Head of caudate nucleus (tissue), 42 donors: ENCODE data around the gene CYP2W1.
"Not testable (repeated sequence)": the region's sequence is repeated elsewhere in the genome, so short reads cannot be mapped to it uniquely, and the experiment has no call there.

Source experiments
- DNase-seq, 42 donors: peaks; one replicate each; pipeline versions ENCODE4 v3.0.0 to v3.0.0-alpha.2; 2020 to 2021; ENCODE audit warnings: mixed read lengths in 7 of 42
- intact Hi-C: fragments of 100-400 bp; cut with DNase I; formaldehyde crosslinking; loops from one replicate; pipeline ENCODE4 v1.15.0; 2022

Gene CYP2W1, protein sequence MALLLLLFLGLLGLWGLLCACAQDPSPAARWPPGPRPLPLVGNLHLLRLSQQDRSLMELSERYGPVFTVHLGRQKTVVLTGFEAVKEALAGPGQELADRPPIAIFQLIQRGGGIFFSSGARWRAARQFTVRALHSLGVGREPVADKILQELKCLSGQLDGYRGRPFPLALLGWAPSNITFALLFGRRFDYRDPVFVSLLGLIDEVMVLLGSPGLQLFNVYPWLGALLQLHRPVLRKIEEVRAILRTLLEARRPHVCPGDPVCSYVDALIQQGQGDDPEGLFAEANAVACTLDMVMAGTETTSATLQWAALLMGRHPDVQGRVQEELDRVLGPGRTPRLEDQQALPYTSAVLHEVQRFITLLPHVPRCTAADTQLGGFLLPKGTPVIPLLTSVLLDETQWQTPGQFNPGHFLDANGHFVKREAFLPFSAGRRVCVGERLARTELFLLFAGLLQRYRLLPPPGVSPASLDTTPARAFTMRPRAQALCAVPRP

DNA sequence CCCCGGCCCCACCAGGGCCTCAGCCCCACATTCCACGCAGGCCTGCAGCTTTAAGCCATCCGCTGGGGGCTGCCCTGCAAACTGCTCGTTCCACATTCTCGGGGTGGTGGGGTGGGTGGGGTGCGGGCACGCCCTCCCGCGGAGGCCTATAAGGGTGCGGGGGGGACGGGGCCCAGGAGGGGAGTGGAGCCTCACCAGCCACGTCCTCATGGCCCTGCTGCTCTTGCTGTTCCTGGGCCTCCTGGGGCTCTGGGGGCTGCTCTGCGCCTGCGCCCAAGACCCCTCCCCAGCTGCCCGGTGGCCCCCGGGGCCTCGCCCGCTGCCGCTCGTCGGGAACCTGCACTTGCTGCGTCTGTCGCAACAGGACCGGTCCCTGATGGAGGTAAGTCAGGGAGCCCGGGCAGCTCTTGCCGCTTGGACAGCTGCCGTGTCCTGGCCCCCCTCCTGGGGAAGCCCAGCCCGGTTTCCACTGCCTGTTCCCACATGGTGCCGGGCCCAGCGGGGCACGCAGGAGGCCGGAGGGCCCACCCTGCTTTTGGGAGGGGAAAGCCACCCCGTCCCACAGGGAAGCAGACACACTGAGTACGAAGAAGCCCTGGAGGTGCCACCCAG is at the start of gene CYP2W1:
CYP2W1 (plus strand) TSS at position 178 of the 612 bp plus-strand sequence; CDS start at position 209, 31 bp downstream.
- DNase-seq, result no peak
- intact Hi-C loops, result no loop called here

DNA sequence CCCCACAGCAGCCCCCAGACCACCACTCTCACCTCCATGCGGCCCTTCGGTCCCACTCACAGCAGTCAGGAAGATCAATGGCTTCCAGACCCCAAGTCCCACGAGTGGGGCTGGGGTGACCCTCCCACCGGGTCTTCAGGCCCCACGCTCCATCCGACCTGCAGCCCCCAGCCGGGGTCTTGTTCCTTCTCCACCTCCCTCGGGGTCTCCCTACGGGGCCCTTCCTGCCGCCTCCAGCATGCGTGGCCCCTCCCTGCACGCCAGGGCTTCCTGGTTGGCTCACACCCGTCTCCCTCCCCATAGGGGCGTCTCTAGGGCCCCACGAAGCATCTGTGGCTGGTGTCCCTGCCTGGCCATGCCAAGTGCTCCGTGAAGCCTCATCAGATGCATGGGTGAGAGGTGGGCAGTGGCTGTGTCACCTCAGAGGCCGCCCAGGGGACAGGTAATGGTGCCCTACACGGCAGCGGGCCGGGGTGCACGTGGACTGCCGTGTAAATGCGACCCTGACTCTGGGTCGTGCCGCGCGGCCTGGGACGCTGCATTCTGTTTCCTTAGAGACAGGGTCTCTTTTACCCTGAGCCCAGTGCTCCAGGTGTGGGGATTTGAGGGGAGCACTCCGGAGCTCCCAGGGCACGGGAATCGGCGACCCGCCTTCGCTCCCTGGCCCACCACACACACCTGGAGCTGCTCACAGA is 48.4 kb upstream of the CYP2W1 start:
- peak in 1 of 42 donors; percentile 15 for DNase-seq
- intact Hi-C loops, result no loop called here

DNA sequence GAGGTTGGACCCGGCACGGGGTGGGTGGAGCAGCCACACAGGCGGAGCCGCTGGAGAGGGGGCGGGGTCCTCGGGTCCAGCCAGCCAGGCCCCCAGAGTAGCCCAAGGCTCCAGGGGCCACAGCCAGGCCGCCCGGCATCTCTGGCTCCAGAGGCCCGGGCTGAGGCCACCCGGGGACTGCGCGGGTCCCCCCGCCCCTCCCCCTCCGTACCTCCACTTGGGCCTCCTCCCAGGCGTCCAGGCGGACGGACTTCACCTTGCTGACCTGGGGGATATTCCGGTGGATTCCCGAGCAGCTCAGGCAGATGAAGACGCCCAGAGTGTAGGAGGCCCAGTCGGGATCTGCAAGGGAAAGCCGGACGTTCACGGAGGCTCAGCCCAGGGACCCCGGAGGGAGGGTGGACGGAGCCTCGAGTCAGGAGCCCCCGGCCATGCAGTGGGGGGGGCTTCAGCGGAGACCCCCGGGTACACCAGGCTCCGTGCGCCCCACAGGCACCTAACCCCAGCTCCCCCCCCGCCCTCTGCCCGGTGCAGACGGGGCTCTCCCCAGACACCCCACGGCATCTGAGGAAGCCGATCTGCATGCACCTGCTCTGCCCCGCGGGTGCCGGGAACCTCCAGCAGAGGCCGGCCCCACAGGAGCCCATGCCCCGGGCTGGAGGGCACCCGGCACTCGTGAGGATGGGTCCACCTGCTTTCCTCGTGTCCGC is 47.7 kb upstream of the CYP2W1 start:
- DNase-seq, result peak in 1 of 42 donors; percentile 15
- intact Hi-C loops, result no loop called here

DNA sequence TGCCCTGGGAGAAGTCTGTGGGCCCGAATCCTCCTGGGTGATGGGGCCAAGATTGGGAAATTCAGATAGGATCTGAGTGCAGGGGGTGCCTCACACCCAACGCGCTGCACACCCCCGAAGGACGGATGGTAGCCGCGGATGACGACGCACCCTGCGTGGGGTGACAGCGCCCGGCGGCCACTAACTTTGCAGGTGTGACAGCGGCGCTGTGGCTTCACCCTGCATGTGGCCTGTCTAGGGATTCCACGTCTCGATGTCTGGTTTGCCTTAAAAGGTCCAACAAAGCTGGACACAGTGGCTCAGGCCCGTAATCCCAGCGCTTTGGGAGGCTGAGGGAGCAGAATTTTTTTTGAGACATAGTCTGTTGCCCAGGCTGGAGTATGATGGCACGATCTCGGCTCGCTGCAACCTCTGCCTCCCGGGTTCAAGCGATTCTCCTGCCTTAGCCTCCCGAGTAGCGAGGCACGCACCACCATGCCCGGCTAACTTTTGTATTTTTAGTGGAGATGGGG is 47.1 kb upstream of the CYP2W1 start:
- intact Hi-C loops, result no loop called here
- no peak for DNase-seq

DNA sequence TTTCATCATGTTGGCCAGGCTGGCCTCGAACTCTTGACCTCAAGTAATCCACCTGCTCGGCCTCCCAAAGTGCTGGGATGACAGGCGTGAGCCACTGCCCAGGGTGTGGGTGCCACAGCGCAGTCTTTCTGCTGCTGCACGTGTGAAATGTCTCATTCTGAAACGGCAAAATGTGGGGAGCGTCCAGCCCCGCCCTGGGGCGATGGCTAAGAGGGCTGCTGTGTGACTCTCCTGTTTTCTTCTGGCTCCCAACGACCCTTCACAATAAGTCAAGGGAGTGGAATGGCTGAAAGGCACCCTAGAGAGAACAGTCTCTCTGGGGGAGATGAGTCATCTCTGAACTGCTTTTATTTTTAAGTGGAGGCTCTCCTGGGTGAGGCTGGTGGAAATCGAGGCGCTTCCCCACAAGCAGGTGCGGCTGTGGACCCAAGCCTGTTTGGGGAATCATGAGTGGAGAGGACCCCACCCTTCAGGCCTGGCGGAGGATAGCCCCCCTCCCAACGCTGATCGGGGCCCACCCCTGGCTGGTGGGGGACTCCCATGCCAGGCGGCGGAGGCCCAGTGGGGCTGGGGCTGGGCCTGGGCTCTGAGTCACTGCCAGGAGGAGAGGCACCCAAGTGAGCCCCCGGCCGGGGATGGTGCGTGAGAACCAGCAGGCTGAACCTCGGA is 46.5 kb upstream of the CYP2W1 start:
- DNase-seq, result peak in 1 of 42 donors; percentile 11
- intact Hi-C loops, result no loop called here

DNA sequence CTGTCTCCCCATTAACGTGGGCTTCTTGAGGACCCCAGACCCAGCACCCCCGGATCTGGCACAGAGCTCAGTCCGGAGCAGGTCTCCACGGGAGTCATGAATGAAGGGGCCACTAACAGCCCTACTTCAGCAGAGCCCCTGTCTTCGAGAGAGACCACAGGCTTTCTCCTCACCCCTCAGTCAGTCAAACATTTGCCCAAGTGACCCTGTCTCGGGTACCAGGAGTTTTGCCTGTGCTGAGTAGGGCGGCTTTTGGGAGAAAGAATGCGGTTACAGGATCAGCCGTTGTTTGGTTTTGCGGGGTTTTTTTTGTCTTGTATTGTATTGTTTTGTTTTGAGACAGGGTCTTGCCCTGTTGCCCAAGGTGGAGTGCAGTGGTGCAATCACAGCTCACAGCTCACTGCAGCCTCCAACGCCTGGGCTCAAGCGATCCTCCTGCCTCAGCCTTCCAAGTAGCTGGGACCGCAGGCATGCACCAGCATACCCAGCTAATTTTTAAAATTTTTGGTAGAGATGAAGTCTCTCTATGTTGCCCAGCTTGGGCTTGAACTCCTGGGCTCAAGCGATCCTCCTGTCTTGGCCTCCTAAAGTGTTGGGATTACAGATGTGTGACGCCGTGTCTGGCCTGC is 45.0 kb upstream of the CYP2W1 start:
- no peak for DNase-seq
- intact Hi-C loops, result no loop called here

DNA sequence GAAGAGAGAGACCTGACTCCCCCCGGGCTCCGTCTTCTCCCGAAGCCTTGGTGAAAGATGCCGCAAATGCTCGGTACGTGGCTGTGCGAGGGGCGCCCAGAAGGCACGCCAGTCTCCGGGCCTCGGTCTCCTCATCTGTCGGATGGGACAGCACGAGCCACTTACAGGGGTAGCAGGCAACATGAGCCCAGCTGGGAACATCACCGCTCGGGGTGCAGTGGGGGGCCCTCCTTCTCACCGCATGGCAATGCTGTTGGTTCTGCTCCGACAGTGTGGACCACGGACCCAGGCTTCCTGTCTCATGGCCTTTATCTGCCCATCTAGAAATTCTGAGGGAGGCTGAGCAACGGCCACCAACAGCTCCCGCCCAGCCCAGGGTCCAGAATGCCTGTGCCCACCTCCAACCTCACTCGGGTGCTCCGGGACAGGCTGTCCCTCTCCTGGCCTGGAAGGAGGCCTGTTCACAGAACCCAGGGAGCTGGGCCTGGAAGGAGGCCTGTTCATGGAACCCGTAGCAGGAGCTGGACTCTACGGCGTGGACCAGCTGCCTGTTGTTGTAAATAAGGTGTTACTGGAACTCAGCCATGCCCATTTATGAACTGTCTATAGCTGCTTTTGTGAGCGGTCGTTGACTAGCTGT is 44.3 kb upstream of the CYP2W1 start:
- DNase-seq, result no peak
- intact Hi-C loops, result no loop called here

DNA sequence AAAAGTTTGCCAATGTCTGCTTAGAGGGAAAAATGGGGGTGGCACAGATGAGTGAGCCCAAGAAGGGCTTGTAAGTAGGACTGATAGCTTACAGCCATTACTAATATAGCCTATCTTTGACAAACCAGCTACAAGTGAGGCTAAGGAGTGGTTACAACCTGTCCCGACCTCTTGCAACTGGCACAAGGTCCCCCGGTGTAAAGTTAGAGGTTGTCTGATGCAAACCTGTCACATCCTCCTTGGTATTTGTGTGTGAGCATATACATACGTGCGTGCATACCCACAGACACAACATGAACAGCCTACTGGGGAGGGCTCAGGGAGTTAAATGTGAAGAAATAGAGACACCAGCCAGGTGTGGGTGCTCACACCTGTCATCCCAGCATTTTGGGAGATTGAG is 43.1 kb upstream of the CYP2W1 start:
- no peak for DNase-seq
- intact Hi-C loops, result no loop called here

DNA sequence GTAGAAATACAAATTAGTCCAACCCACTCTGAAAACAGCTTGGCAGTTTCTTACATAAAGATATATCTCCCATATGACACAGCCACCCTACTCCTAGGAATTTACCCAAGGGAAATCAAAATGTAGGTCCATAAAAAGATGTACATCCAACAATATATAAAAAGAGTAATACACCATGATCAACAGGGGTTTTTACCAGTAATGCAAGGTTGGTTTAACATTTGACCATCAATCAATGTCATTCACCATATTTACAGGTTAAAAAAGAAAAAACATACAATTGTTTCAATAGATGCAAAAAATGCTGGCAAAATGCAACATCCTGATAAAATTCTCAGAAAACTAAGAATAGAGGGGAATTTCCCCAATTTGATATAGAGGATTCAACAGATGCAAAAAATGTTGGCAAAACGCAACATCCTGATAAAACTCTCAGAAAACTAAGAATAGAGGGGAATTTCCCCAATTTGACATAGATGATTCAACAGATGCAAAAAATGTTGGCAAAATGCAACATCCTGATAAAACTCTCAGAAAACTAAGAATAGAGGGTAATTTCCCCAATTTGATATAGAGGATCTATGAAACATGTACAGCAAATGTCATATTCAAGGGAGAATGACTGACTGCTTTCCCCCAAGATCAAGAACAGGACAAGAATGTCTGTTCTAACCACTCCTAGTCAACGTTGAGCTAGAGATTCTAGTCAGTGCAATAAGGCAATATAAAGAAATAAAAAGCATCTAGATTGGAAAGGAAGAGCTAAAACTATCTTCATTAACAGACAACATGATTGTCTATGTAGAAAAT is 42.2 kb upstream of the CYP2W1 start:
- DNase-seq, result no peak
- intact Hi-C loops, result no loop called here

DNA sequence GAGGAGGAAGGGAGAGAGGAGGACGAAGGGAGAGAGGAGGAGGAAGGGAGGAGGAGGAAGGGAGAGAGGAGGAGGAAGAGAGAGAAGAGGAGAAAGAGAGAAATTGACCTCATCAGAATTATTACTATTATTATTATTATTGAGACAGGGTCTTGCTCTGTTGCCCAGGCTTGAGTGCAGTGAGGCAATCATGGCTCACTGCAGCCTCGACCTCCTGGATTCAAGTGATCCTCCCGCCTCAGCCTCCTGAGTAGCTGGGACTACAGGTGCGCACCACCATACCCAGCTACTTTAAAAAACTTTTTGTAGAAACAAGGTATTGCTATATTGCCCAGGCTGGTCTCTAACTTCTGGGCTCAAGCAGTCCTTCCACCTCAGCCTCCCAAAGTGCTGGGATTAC is 39.2 kb upstream of the CYP2W1 start:
- DNase-seq, intact Hi-C loops: not testable (repeated sequence)

DNA sequence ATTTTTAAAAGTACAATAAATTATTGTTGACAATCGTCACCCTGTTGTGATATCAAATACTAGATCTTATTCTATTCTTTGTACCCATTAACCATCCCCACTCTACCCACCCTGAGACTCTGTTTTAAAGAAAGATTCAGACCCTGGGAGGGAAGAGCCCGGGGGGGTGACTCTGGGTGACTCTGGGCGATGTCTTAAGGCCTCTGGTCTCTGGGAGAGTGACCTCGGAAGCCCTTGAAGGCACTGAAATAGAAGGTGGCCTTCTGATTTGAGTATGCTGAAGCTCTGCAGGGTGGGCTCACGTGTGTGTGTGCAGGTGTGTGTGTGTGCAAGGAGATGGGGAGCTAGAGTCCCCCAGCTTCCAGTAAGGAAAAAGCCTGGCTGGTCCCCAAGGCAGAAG is 38.2 kb upstream of the CYP2W1 start:
- intact Hi-C loops, result no loop called here
- DNase-seq, result no peak

DNA sequence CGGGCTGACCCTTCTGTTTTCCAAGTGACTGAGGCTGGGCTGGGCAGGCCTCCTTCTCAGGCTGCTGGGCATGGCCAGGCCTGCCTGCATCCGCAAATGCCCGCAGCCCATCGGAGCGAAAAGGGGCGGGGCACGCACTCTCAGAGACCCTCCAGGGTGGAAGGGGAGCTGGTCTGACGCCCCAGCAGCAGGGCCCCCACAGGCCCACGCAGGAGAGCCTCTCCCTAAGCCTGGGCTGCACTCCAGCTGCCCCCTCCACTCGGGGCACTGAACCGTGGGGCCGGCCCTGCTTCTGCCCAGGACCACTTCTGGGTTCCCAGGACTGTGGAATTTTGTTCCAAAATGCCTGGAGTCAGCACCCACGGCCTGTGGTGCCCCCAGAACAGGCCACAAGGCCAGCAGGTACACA is 37.8 kb upstream of the CYP2W1 start:
- no peak for DNase-seq
- intact Hi-C loops, result no loop called here

DNA sequence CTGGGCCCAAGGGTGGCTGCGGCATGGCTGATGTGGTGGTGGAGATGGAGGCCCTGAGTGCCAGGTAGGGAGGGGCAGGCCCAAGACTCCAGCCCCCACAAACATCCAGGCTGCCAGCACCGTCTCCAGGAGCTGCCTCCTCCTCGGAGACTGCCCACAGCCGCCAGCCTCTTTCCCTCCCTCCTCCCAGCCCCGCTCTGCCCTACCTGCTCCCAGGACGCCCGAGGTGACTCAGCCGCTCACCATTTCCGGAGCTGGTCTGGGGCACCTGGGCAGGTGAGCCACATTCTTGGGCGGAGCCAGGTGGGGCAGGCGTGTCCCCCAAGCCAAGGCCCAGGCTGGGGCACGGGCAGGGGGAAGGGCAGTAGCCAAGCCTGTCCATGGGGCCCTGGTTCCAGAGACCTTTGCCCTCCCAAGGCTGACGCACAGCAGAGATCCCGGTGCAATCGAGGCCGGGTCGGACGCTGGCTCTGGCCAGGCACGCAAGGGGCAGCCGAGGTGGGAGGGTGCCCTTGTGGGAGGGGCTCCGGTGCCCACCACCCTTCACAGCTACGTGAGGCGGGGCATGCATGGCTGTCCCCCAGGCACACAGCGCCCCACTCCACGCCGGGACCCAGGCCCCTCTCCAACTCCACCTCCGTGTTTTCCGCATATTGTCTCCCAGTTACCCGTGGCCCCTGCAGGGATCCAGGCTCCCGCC is 37.3 kb upstream of the CYP2W1 start:
- no peak for DNase-seq

DNA sequence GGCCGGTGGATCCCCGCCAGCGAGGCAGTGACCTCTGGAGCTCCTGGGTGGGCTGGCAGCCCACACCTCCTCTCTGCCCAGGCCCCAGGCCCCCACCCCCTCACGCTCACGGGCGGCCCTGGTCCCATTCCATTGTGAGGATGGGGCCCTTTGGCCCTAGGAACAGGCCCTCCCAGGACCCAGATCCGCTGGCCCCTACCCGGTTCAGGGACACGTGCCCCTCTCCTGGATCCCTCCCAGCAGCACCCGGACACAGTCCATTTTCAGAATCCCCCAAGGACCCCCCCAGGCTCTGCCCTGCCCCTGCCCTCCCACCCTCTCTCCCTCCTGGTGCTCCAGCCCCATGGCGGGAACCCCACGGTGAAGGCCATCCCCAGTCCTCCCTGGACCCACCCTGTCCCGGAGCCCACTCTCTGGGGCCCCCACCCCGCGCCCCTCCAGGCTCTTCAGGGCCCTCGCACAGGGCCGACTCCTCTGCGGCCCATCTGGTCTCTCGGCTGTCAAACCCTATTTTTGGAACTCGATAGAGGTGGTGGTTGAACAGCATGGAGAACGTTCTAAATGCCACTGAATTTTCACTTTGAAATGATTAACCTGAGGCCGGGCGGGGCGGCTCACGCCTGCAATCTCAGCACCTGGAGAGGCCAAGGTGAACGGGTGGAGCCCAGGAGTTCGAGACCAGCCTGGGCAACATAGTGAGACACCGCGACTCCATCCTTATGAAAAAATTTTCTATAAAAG is 36.6 kb upstream of the CYP2W1 start:
- no peak for DNase-seq

More for the DNA sequence above, 37.3 kb upstream of the CYP2W1 start:
- intact Hi-C loops, result no loop called here

DNA sequence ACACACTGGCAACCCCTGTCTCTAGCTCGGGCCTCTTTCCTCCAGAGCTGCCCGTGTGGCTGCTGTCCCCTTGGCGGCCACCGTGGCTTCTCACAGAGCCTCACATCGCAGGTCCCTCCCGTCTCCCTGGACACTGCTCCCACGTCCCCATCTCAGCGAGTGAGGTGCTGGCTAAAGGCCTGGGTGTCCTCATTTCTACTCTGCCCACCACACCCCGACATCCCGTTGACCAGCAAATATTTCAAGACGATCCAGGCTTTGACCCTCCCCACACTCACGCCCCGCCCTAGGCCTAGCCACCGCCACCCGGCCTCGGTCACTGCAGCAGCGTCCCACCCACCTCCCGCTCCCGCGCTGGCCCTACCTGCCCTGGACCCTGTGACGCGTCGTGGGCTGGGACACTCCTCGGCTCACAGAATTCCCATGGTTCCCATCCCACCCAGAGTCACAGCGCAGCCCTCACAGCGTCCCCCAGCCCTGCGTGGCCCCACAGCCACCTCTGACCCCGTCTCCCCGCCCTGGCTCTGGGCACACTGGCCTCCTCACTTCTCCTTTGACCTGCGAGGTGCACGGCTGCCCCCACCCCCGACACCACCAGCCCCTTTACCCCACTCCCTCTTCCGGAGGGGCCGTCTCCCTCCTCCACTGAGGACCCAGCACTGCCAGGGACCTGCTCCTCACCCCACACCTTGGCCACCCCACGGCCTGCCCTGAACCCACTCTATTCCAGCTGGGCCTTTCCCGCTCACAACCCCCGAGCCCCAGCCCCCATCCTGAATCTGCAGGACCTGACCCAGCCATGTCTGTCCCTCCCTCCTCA is 35.4 kb upstream of the CYP2W1 start:
- intact Hi-C loops, result no loop called here
- no peak for DNase-seq

More for the DNA sequence above, 36.6 kb upstream of the CYP2W1 start:
- intact Hi-C loops, result no loop called here
